GM03348 (cell line): ENCODE data around the gene SLC22A4.
A peak's percentile ranks its signal among the peaks of the same experiment; 100 is the strongest.

Experiments used
- DNase-seq: peaks from one replicate; pipeline ENCODE4 v3.0.0; 2012; ENCODE audit warnings: low spot score

SLC22A4 gene

DNA sequence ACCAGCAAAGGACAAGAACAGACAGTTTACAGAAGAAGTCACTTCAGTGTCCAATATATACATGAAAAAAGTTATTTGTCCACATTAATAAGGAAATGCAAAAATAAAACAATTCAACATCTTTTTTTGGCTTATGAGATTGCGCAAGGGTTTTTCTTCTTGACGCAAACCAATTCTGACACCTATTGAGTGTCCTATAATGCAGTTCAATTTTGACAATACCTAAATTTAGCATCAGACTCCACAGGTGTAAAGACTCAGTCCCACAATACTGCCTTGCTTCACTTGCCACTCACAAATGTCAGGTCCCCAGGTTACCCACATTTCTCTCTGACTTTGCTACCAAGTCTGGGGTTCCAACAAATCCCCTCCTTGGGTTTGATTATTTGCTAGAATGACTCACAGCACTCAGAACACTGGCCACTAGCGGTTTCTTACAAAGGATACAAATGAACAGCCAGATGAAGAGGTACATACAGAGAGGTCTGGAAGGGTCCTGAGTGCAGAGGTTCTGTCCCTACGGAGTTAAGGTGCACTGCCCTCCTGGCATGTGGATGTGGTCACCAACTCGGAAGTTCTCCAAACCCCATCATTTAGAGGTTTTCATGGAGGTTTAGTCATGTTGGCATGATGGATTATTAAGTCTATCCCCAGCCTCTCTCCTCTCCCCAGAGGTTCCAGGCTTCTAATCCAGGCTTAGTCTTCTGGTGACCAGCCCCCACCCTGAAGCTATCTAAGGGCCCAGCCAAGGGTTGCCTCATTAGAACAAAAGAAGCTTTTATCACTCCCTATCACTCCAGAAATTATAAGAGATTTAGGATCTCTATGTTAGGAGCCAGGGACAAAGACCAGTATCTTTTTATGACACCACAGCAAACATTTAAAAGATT lies 48.3 kb downstream of the SLC22A4 start:
- no peak for DNase-seq

DNA sequence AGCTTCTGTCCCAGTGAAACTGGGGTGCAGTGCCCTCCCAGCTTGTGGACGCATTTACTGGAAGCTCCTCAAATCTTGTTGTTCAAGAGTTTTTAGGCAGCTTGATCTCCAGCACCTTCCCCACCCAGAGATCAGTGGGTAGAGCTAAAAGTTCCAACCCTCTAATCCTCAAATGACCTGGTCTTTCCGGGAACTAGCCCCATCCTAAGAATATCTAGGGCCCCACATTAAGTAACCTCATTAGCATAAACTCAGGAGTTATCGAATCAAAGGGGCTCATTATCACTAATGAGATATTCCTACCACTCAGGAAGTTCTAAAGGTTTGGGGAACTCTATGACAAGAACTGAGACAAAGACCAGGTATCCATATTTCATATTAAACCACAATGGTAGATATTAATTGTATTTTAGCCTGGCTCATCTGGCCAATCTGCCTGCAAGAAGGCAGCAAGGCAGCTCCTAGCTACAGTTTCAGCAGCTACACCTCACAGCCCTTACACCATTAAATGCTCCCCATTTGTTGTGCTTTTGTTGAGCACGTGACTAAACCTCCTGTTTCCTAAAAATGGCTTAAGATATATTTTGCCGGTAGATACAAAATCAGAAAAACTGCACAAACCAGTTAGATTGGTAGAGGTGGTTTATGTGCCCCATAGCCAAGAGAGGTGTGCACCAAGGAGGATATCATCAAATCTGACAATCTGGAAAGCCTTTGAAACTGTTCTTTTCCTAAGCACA lies 50.8 kb downstream of the SLC22A4 start:
- no peak for DNase-seq

DNA sequence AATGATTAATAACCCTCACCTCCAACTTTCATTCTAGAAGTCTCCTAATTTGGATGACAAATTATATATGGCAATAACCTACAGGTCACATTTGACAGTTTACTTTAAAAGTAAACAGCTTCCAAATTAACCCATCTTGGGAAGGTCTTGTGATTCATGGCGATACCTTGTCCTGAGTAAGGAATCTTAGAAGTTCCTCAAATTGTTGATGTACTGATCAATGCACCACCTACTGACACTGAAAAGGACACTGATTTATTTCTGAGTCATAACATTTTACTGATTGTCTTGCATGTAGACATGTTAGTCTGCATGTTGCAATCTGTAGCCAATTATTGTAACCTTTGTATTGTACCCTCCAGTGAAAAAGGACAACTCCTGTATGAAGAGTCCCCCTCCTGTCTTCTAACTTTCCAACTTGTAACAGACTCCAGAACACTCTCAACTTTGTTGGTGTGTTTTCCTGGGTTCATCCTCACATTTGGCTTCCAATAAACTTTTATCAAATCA lies 59.3 kb downstream of the SLC22A4 start:
- no peak for DNase-seq

DNA sequence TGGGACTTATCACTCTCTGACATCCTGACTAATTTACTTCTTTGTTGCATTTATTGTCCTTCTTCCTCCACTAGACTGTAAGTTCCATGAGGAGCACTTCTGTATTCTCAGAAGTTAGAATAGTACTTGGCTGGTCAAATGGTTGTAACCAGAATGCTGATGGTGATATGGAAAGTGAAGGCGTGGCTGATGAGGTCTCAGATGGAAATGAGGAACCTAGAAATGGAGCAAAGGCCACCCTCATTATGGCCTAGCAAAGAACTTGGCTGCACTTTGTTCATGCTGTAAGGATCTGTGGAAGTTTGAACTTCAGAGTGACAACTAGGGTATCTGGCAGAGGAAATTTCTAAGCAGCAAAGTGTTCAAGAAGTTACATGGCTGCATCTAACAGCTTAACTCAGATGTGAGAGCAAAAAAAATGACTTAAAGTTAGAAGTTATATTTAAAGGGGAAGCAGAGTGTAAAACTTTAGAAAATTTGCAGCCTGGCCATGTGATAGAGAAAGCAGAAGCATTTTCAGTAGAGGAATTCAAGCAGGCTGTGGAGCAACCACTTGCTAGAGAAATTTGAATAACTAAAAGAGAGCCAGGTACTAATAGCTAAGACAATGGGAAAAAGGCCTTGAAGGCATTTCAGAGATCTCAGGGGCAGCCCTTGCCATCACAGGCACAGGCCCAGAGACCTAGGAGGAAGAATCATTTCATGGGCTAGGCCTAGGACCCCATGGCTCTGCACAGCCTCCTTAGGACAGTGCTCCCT lies 60.4 kb downstream of the SLC22A4 start:
- no peak for DNase-seq

DNA sequence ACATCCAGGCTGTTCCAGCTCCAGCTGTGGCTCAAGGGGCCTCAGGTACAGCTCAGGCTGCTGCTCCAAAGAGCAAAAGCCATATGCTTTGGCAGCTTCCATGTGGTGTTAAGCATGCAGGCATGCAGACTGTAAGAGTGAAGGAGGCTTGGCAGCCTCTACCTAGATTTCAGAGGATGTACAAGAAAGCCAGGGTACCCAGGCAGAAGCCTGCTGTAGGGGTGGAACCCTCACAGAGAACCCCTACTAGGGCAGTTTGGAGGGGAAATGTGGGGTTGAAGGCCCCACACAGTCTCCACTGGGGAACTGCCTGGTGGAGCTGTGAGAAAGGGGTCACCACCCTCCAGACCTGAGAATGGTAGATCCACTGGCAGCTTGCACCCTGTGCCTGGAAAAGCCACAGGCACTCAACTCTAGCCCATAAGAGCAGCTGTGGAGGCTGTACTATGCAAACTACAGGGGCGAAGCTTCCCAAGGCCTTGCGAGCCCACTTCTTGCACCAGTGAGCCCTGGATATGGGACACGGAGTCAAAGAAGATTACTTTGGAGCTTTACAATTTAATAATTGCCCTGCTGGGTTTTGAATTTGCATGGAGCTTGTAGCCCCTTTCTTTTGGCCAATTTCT lies 61.1 kb downstream of the SLC22A4 start:
- DNase-seq, result no peak

DNA sequence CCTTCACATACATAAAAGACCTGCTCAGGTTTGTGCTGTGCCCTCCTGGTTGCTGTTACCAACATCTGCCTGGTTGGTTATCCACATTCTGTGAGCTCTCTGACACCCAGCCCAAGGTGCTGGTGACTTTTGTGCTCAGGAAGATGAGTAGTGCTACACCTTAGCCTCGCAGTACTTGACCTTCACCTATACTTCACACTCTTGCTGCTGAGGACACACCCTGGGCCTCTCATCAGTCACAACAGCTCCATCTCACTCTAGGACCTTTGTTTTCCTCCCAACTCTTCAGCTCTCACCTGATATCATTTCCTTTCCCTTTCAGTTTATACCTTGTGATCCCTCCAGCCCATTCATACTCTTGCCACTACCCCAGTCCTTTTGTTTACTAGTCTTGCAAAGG lies 64.6 kb downstream of the SLC22A4 start:
- DNase-seq, result no peak

DNA sequence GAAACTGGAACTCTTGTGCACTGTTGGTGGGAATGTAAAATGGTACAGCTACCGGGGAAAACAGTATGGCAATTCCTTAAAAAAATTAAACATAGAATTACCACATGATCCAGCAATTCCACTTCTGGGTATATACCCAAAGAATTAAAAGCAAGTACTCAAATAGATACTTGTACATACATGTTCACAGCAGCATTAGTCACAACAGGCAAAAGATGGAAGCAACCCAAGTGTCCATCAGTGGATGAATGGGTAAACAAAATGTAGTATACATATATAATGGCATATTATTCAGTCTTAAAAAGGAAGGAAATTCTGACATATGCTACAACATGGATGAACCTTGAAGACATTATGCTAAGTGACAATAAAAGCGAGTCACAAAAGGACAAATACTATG lies 67.9 kb downstream of the SLC22A4 start:
- DNase-seq, result no peak

DNA sequence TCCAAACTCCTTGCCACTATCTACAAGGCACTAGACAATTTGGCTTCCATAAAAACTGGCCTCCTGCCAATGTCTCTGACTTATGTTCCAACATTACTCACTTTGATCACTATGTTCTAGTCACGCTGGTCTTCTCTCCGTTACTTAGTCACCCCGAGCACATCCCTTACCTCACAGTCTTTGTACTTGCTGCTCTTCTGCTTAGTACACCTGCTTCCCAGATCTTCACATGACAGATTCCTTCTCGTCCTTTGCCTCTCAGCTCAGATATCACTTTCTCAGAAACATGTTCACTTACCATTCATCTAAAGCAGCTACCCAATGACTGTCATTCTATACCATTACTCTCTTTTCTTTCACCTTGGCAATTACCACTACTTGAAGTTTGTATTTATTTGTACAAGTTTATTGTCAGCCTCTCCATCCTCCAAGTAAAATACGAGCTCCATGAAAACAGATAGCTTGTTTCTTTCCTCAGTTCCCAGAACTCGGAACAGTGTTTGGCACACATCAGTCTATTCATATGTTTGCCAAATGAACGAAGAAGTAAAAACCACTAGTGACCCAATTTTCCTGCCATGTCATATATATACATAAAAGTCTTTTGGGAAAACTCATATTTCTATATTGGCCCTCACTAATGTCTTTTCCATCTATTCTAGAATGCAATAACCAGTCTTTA lies 69.4 kb downstream of the SLC22A4 start:
- peak; percentile 61 for DNase-seq

DNA sequence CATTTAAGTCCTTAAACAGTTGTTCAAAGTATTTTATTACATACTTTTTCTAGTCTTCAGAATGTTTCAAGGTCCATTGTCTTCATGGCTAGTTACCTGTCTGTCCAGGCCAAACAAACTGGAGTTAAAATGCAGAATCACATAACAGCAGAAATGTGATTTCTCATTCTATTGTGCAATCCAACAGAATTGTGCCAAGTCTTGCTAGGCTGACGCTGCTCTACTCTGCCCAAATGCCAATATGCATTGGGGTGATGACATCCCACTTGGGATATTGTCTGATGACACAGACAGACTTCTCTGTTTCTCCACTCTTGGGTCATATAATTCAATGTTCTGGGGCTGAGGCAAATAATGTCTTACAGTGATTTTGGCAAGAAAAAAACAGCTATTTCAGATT lies 70.1 kb downstream of the SLC22A4 start:
- DNase-seq, result peak; percentile 75

DNA sequence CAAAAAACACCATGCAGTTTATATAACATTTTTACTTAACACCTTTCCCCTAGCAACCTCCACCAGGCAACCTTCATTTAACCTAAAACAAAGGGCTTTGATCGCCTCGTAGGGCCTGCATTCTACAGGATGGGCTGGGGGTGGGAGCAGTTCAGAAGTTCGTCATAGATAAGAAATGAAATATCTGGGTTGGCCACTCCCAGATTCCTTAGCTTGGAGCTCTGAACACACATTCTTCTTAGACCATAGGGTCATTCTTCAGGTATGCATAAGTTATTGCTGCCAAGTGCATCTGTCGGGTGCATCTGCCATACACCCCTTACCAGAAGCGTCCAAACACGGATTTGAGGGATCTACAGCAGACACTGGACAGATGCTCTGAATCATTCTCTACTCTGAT lies 71.0 kb downstream of the SLC22A4 start:
- DNase-seq, result no peak

DNA sequence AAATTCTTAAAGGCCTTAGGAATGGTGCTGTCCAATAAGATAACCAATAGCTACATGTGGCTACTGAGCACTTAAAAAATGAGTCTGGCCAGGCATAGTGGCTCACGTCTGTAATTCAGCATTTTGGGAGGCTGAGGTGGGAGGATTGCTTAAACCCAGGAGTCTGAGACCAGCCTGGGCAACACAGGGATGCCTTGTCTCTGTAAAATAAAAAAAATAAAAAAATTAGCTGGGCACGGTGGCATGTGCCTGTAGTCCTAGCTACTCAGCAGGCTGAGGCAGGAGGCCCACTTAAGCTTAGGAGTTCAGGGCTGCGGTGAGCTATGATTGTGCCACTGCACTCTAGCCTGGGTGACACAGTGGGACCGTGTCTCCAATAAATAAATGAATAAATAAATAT lies 74.0 kb downstream of the SLC22A4 start:
- no peak for DNase-seq

DNA sequence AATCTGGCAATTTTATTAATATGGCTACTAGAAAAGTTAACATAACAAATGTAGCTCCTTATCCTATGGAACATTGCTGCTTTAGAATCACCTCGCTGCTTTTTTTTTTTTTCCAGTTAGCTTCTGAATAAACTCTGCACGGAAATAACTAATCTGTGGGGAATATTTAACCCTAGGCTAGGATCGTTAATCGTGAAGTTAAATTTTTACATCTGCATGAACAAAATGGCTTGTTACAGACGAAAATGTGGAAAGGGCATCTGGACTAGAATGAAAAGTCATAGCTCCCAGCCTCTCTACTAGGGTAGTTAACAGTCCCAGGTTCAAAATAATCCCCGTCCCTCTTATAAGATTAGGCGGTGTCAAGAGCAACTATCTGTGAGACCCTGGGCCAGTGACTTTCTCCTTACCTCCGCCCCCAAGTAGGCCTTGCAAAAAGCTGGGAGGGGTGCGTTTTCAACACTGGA lies 74.8 kb downstream of the SLC22A4 start:
- DNase-seq, result no peak

DNA sequence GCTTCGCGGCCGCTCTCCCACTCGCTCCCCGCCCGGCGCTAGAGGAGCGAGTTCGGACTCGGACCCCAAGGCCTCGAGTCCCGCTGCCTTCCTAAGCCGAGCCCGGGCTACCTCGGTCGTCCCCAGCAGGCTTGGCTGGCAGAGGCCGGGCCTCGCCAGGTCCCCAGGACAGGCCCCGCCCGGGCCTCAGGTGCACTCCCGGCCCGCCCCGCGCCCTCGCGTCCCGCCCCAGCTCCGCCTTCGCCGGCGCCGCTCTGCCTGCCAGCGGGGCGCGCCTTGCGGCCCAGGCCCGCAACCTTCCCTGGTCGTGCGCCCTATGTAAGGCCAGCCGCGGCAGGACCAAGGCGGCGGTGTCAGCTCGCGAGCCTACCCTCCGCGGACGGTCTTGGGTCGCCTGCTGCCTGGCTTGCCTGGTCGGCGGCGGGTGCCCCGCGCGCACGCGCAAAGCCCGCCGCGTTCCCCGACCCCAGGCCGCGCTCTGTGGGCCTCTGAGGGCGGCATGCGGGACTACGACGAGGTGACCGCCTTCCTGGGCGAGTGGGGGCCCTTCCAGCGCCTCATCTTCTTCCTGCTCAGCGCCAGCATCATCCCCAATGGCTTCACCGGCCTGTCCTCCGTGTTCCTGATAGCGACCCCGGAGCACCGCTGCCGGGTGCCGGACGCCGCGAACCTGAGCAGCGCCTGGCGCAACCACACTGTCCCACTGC lies 75.4 kb downstream of the SLC22A4 start, which contains the start of gene SLC22A5:
SLC22A5 (plus strand) TSS at position 237 of the 707 bp plus-strand sequence; CDS start at position 500, 263 bp downstream.
- DNase-seq, result peak; percentile 89

DNA sequence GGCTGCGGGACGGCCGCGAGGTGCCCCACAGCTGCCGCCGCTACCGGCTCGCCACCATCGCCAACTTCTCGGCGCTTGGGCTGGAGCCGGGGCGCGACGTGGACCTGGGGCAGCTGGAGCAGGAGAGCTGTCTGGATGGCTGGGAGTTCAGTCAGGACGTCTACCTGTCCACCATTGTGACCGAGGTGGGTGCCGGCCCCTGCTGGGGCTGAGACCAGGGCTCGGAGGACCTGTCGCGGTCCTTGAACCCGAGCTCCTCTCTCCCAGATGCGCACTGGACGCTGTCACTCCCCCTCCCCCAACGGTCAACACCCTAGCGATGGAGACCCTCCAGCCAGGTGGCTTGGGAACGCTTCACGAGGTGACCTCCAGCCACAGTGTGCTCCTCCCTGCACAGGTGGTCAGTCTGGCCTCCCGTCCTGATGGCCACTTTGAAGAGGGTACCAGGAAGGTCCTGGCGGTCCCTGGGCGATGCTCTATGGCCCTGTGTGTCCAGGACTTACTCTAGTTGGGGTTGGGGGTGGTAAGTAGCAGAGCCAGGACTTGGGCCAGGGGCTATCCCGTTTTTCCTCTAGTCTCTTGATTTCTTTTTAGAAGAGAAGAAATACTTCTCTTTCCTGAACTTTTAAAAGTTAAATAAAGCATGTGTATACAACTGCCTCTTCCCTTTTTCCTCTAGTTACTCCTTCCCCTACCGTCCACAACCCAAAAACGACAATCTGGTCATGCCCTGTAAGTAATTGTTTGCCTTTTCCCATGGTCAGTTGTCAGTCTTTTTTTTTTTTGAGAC lies 76.2 kb downstream of the SLC22A4 start:
- no peak for DNase-seq

DNA sequence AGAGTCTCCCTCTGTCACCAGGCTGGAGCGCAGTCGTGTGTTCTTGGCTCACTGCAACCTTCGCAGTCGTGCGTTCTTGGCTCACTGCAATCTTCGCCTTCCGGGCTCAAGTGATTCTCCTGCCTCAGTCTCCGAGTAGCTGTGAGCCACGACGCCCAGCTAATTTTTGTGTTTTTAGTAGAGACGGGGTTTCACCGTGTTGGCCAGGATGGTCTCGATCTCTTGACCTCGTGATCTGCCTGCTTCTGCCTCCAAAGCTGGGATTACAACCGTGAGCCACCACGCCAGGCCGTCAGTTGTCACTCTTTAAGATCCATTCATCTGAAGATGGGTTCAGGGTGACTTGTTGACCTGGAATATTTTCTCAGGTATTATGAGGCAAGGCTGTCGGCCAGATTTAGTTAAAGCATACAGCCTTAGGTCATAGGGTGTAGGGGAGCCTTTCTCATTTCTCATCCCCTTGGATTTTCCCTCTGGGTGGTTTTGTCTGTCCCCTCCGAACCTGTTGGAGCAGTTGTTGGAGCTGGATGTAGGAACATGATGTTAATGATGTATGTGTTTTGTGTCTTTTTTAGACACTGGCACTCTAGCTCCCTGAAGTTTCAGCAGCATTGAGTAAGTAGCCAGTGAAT lies 76.9 kb downstream of the SLC22A4 start:
- DNase-seq, result no peak

DNA sequence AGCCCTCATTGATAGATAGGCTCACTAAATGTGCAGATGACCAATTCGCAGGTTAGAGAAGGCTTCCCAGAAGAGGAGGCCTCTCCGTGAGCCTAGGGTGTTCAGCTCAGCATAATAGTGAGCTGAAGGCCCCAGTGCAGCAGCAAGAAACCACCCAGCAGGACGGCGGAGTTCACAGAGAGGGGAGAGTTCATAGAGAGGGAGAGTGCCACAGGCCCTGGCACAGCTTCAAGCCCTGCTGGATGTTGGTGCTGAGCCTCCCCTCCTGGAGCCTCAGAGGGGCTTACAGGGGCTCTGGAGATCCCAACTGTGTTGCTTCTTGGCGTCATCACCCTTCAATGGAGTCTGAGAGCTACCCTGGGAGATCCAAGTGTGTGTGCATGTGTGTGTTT lies 77.4 kb downstream of the SLC22A4 start:
- DNase-seq, result no peak

DNA sequence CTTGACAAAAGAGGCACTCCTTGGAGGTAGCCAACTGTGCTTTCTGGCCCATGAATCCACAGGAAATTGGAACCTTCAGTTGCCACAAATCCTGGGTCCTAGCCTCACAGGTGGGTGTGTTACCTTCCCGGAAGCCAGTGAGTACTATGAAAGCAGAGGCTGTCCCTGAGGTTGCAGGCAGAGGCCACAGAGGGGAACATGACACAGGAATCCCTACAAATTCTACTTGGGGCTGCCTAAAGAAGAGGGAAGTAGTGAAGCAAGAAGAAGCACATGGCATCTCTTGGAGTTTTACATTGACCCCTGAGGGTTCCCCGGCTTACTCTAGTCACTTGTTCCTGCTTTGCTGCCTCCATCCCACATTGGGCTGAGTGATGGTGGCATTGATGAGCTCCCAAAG lies 77.9 kb downstream of the SLC22A4 start:
- DNase-seq, result no peak

DNA sequence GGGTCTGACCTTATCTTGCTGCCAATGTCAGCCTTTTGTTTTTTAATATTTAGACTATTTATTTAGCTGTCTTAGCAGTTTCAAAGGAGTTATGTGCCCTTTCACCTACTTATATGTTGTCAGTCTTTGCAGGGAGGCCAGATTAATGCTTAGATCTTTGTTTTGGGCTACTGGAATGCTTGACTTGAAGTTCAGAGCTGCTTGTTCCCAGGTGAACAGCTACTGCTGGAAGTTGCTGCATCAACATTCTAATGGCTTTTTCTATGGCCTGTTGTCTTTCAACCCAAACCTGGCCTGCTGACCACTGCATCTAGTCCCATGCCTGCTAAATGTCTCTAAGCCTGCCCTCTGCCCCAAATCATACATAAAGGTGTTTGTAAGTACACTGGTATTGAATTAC lies 78.3 kb downstream of the SLC22A4 start:
- no peak for DNase-seq

DNA sequence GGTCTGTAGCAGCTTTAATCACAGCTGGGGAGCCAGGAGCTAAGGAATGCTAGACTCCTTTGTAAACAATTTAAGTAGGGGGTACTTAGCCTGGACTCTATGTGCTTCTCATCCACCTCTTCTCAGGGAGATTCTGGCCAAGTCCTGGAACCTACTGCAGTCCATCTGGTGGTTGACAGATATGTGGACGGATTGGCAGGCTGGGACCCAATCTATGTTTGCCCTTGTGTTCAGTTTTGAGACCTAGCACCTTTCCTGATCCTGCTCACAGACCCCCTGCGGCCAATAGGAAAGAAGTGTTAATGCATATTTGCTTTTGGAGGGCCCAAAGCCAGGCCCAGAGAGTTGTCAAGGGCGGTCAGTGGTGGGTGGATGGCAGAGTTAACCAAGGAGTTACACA lies 81.8 kb downstream of the SLC22A4 start:
- no peak for DNase-seq
